Right lobe of liver (tissue), 4 donors: ENCODE results near the gene CAPN13.

Experiments used
- POLR2A ChIP-seq: fragments of 450-650 bp; IDR thresholded peaks from one replicate; pipeline ENCODE4 v1.6.1; 2017; ENCODE audit warnings: antibody characterized with exemption, mild to moderate bottlenecking
- TF ChIP-seq, protein P1 (sequence below), 4 donors: fragments of 200-600 bp in 3 of 4; fragments of 450-650 bp in 1 of 4; IDR thresholded peaks; one replicate each; pipeline versions ENCODE4 v1.5.1 to v1.8.0; 2016 to 2022; ENCODE audit warnings: antibody characterized with exemption in 4 of 4, mild to moderate bottlenecking in 2 of 4
- donor health status: DM: no; HTN: no; CAD: no.
- donor health status: DM: no; HTN: no; CAD: no.
- donor health status: DM: no; HTN: yes; CAD: no.

GRCh38 chr2:30807249-30807648, at the start of gene CAPN13:
- TF ChIP-seq, protein P1, sequence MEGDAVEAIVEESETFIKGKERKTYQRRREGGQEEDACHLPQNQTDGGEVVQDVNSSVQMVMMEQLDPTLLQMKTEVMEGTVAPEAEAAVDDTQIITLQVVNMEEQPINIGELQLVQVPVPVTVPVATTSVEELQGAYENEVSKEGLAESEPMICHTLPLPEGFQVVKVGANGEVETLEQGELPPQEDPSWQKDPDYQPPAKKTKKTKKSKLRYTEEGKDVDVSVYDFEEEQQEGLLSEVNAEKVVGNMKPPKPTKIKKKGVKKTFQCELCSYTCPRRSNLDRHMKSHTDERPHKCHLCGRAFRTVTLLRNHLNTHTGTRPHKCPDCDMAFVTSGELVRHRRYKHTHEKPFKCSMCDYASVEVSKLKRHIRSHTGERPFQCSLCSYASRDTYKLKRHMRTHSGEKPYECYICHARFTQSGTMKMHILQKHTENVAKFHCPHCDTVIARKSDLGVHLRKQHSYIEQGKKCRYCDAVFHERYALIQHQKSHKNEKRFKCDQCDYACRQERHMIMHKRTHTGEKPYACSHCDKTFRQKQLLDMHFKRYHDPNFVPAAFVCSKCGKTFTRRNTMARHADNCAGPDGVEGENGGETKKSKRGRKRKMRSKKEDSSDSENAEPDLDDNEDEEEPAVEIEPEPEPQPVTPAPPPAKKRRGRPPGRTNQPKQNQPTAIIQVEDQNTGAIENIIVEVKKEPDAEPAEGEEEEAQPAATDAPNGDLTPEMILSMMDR (IDR thresholded peaks at IDR 0.05): peak in 2 of 4 donors; percentile 16 to 28
- no peak for TF ChIP-seq POLR2A
